ENCODE results near the gene ERMAP. TPM values are rescaled to one million over a fixed set of nuclear protein-coding genes. Genes with fewer than 3 reads are reported as not detected.

The ERMAP gene
- total and polyA plus RNA-seq, 12 donors, result 8.1 to 24.7 (median 15.3) TPM

- intact Hi-C loops (cut with DNase I), result no loop called here
- 58 to 70% (median 70%) methylated on average over 5 of the region's 5 CpGs for WGBS, 4 donors
- no peaks in the 10 kb centered on the region for H3K27me3 ChIP-seq
- no peaks in the 10 kb centered on the region for H3K36me3 ChIP-seq (replicated peaks in 1 of 2)
- no peak for DNase-seq
- no peaks in the 10 kb centered on the region for H3K9me3 ChIP-seq (replicated peaks in 1 of 3)
- no peak overlapping the region for H3K4me3 ChIP-seq
- H3K4me1 ChIP-seq (replicated peaks in 1 of 2), result no peaks in the 10 kb centered on the region
- H3K27ac ChIP-seq, result no peak overlapping the region
- TF ChIP-seq POLR2A (IDR thresholded peaks at IDR 0.05), result no peak
- TF ChIP-seq, protein P1, sequence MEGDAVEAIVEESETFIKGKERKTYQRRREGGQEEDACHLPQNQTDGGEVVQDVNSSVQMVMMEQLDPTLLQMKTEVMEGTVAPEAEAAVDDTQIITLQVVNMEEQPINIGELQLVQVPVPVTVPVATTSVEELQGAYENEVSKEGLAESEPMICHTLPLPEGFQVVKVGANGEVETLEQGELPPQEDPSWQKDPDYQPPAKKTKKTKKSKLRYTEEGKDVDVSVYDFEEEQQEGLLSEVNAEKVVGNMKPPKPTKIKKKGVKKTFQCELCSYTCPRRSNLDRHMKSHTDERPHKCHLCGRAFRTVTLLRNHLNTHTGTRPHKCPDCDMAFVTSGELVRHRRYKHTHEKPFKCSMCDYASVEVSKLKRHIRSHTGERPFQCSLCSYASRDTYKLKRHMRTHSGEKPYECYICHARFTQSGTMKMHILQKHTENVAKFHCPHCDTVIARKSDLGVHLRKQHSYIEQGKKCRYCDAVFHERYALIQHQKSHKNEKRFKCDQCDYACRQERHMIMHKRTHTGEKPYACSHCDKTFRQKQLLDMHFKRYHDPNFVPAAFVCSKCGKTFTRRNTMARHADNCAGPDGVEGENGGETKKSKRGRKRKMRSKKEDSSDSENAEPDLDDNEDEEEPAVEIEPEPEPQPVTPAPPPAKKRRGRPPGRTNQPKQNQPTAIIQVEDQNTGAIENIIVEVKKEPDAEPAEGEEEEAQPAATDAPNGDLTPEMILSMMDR (IDR thresholded peaks at IDR 0.05), result no peak
Observed at GRCh38 chr1:42891465-42892138, 74.7 kb downstream of the ERMAP start.

Other genes starting within 250 kb of the ERMAP start
- gene PPIH, start 158.7 kb upstream of the ERMAP start, total RNA-seq, result 10 to 100 TPM; 17.5 to 56.5 (median 28.1) TPM
- gene PPIH, start 158.7 kb upstream of the ERMAP start, polyA plus RNA-seq, result 10 to 100 TPM; 19.6 to 41.7 (median 39.3) TPM
- 100 to 1,000 TPM; 281 to 513 (median 356) TPM for gene YBX1, start 134.7 kb upstream of the ERMAP start, total RNA-seq
- gene YBX1, start 134.7 kb upstream of the ERMAP start, polyA plus RNA-seq, result 100 to 1,000 TPM; 285 to 995 (median 300) TPM
- under 1 TPM in 1 of 9 donors, not detected in 8; 0.91 TPM for gene CLDN19, start 76.9 kb upstream of the ERMAP start, total RNA-seq
- under 1 TPM in 1 of 3 donors, not detected in 2; 0.20 TPM for gene CLDN19, start 76.9 kb upstream of the ERMAP start, polyA plus RNA-seq
- gene P3H1, start 50.1 kb upstream of the ERMAP start, total RNA-seq, result 10 to 100 TPM; 30.3 to 84.7 (median 40.5) TPM
- gene P3H1, start 50.1 kb upstream of the ERMAP start, polyA plus RNA-seq, result 100 to 1,000 TPM in 1 of 3 donors, 10 to 100 TPM in 2; 23.7 to 178 (median 81.0) TPM
- gene C1orf50, start 49.9 kb upstream of the ERMAP start, total RNA-seq, result 10 to 100 TPM in 2 of 9 donors, 1 to 10 TPM in 7; 2.2 to 10.5 (median 7.9) TPM
- 10 to 100 TPM in 1 of 3 donors, 1 to 10 TPM in 2; 3.6 to 13.5 (median 6.9) TPM for gene C1orf50, start 49.9 kb upstream of the ERMAP start, polyA plus RNA-seq
- gene TMEM269, start 32.1 kb upstream of the ERMAP start, total RNA-seq, result 1 to 10 TPM in 1 of 9 donors, under 1 TPM in 1, not detected in 7; 0.07 to 1.1 TPM
- under 1 TPM in 2 of 3 donors, not detected in 1; 0.03 to 0.09 TPM for gene TMEM269, start 32.1 kb upstream of the ERMAP start, polyA plus RNA-seq
- 10 to 100 TPM in 7 of 9 donors, 1 to 10 TPM in 2; 4.5 to 41.3 (median 14.5) TPM for gene SVBP, start 275 bp downstream of the ERMAP start, total RNA-seq
- gene SVBP, start 275 bp downstream of the ERMAP start, polyA plus RNA-seq, result 10 to 100 TPM; 16.0 to 23.1 (median 20.4) TPM
- 10 to 100 TPM in 5 of 9 donors, 1 to 10 TPM in 4; 7.6 to 17.4 (median 10.7) TPM for gene ZNF691, start 29.5 kb downstream of the ERMAP start, total RNA-seq
- 10 to 100 TPM; 14.5 to 23.6 (median 20.8) TPM for gene ZNF691, start 29.5 kb downstream of the ERMAP start, polyA plus RNA-seq
- 100 to 1,000 TPM in 1 of 9 donors, 10 to 100 TPM in 8; 15.4 to 123 (median 27.6) TPM for gene SLC2A1, start 141.7 kb downstream of the ERMAP start, total RNA-seq
- 10 to 100 TPM in 1 of 3 donors, 1 to 10 TPM in 2; 4.6 to 12.3 (median 9.3) TPM for gene SLC2A1, start 141.7 kb downstream of the ERMAP start, polyA plus RNA-seq

All from adrenal gland (tissue), 12 donors.